Neutrophil (primary cell): Measurements from ENCODE around the gene KRT26.

Source experiments
- H3K27ac ChIP-seq: fragments of 200-600 bp; sonication (generic); 2 replicates; pipeline ENCODE4 v1.5.1; 2016; ENCODE audit warnings: mild to moderate bottlenecking, moderate library complexity
- H3K27me3 ChIP-seq: fragments of 200-600 bp; sonication (generic); 2 replicates; pipeline ENCODE4 v1.6.0; 2016; ENCODE audit warnings: mild to moderate bottlenecking
- H3K36me3 ChIP-seq: fragments of 200-600 bp; sonication (generic); 2 replicates; pipeline ENCODE4 v1.5.1; 2017
- H3K4me1 ChIP-seq, 2 experiments: fragments of 200-600 bp in 1 of 2; sonication (generic) in 1 of 2; 1 replicate in 1 of 2; 2 replicates in 1 of 2; pipeline versions ENCODE4 v1.5.1 to v1.6.1; 2013 to 2016; ENCODE audit warnings: low read depth in 1 of 2, low read length in 1 of 2, mild to moderate bottlenecking in 1 of 2, moderate library complexity in 1 of 2; ENCODE audit not compliant: control insufficient read depth in 1 of 2, insufficient read depth in 1 of 2
- H3K4me3 ChIP-seq, 2 experiments: fragments of 200-600 bp in 1 of 2; sonication (generic) in 1 of 2; 1 replicate in 1 of 2; 2 replicates in 1 of 2; pipeline ENCODE4 v1.5.1; 2013 to 2016; ENCODE audit warnings: low read depth in 1 of 2, low read length in 1 of 2, mild to moderate bottlenecking in 1 of 2, moderate library complexity in 1 of 2
- H3K9me3 ChIP-seq: fragments of 200-600 bp; sonication (generic); 2 replicates; pipeline ENCODE4 v1.5.1; 2016
- TF ChIP-seq, protein P1 (sequence below): fragments of 200-600 bp; sonication (generic); IDR thresholded peaks from 2 replicates; pipeline ENCODE4 v1.5.1; 2016; ENCODE audit warnings: antibody characterized with exemption

Gene KRT26, protein sequence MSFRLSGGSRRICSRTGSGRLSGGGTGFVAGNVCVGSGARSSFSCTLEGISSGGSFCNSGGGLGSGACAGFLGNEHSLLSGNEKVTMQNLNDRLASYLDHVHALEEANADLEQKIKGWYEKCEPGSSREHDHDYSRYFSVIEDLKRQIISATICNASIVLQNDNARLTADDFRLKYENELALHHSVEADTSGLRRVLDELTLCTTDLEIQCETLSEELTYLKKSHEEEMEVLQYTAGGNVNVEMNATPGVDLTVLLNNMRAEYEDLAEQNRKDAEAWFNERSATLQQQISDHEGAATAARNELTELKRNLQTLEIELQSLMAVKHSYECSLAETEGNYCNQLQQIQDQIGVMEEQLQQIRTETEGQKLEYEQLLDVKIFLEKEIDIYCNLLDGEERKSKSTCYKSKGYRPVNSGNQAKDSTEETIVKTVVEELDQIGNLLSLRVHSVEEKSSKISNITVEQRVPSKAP

GRCh38 chr17:40772101-40772500, at the start of gene KRT26:
Gene KRT26 (minus strand): TSS chr17:40772201. CDS start chr17:40772113, 88 bp downstream.
- no peaks in the 10 kb centered on the region for H3K36me3 ChIP-seq
- TF ChIP-seq, protein P1, sequence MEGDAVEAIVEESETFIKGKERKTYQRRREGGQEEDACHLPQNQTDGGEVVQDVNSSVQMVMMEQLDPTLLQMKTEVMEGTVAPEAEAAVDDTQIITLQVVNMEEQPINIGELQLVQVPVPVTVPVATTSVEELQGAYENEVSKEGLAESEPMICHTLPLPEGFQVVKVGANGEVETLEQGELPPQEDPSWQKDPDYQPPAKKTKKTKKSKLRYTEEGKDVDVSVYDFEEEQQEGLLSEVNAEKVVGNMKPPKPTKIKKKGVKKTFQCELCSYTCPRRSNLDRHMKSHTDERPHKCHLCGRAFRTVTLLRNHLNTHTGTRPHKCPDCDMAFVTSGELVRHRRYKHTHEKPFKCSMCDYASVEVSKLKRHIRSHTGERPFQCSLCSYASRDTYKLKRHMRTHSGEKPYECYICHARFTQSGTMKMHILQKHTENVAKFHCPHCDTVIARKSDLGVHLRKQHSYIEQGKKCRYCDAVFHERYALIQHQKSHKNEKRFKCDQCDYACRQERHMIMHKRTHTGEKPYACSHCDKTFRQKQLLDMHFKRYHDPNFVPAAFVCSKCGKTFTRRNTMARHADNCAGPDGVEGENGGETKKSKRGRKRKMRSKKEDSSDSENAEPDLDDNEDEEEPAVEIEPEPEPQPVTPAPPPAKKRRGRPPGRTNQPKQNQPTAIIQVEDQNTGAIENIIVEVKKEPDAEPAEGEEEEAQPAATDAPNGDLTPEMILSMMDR: no peak
- no peak within 1 kb of the TSS for H3K27ac ChIP-seq
- no peaks in the 10 kb centered on the region for H3K4me1 ChIP-seq
- no peak within 1 kb of the TSS for H3K4me3 ChIP-seq
- H3K27me3 ChIP-seq: peaks cover 96% of the 10 kb centered on the region
- H3K9me3 ChIP-seq: no peaks in the 10 kb centered on the region

GRCh38 chr17:40821536-40821935, 49.5 kb upstream of the KRT26 start:
- H3K4me1 ChIP-seq: peaks cover 0 to 3% of the 10 kb centered on the region in 2 experiments
- H3K4me3 ChIP-seq: no peak overlapping the region
- no peak overlapping the region for H3K27ac ChIP-seq
- H3K36me3 ChIP-seq: no peaks in the 10 kb centered on the region
- TF ChIP-seq, protein P1: no peak
- H3K9me3 ChIP-seq: peaks cover 16% of the 10 kb centered on the region
- H3K27me3 ChIP-seq: peaks cover 84% of the 10 kb centered on the region

- TF ChIP-seq, protein P1: no peak
Measured at GRCh38 chr17:40820228-40820838, 48.3 kb upstream of the KRT26 start.

DNA sequence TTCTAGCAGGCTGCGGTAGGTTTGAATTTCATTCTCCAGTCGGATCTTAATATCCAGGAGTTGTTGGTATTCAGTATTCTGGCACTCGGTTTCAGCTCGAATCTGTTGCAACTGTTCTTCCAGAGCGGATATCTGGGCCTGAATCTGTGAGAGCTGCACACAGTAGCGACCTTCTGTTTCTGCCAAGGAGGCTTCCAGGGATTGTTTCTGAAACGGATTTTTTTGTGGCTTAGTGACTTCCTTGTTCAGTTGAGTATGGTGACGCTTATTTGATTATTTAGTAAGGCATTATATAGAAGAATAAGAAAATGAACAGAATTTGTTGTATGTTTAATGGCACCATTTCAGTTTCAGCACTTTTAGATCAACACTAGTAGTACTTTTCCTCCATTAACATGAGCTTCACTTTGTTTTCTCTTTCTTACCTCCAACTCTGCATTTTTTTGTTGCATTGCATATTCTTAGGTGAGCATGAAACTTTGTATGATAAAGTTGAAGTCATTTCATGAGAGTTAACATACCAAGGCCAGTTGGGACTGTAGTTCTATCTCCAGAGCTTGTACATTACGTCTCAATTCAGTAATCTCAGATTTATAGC, 47.6 kb upstream of the KRT26 start:
- Histone ChIP-seq H3K4me1 (peaks cover 0 to 3% of the 10 kb centered on the region in 2 experiments), H3K27ac (peak overlapping the region; percentile 71), H3K27me3 (peaks cover 84% of the 10 kb centered on the region), H3K9me3 (peaks cover 16% of the 10 kb centered on the region), H3K36me3 (no peaks in the 10 kb centered on the region), H3K4me3 (peak overlapping the region; percentile 62 to 69)
- TF ChIP-seq, protein P1: no peak

More at GRCh38 chr17:40820228-40820838, 48.3 kb upstream of the KRT26 start:
- H3K9me3 ChIP-seq: peaks cover 16% of the 10 kb centered on the region
- peaks cover 0 to 3% of the 10 kb centered on the region in 2 experiments for H3K4me1 ChIP-seq
- H3K36me3 ChIP-seq: no peaks in the 10 kb centered on the region
- no peak overlapping the region for H3K4me3 ChIP-seq
- H3K27ac ChIP-seq: no peak overlapping the region
- peaks cover 84% of the 10 kb centered on the region for H3K27me3 ChIP-seq

DNA sequence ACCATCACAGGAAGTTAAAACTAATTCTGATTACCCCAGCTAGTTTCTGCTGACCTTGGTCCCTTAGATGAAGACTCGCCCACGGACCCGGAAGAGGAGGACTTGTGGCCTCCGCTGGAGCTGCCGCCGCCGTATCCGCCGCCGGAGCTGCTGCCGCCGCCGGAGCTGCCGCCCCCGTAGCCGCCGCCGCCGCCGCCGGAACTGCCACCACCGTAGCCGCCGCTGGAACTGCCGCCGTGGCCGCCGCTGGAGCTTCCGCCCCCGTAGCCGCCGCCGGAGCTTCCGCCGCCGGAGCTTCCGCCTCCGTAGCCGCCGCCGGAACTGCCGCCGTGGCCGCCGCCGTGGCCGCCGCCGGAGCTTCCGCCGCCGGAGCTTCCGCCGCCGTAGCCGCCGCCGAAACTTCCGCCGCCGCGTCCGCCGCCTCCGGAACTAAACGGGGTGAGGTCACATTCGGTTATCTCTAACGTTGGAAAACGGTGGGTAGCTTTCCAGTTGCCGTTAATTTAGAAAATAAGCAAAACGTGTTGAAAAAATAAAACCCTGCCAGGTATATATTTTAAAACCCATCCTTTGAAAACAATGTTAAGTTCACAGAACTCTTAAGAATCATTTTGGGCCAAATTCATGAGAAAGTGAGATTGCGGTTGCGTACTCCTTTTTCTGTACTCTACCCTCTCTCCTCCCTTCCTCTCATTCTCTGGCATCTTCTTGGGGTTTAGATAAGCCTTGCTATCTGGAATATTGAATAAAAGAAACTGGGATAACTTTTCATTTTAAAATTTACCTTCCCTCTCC, 46.9 kb upstream of the KRT26 start:
- TF ChIP-seq, protein P1: no peak
- peaks cover 0 to 3% of the 10 kb centered on the region in 2 experiments for H3K4me1 ChIP-seq
- H3K36me3 ChIP-seq: no peaks in the 10 kb centered on the region
- H3K27ac ChIP-seq: peak overlapping the region; percentile 71
- peak overlapping the region; percentile 62 to 69 for H3K4me3 ChIP-seq
- H3K27me3 ChIP-seq: peaks cover 84% of the 10 kb centered on the region
- H3K9me3 ChIP-seq: peaks cover 16% of the 10 kb centered on the region
